HFF-Myc (cell line): ENCODE data around the gene WDR27.

Experiments used
- DNase-seq: peaks from one replicate; pipeline ENCODE4 v3.0.0-alpha.2; 2011; ENCODE audit warnings: low read depth; ENCODE audit errors: extremely low read depth
- H3K4me3 ChIP-seq: replicated peaks from 2 replicates; pipeline ENCODE4 v1.5.1; 2011; ENCODE audit warnings: low read depth, mild to moderate bottlenecking, control low read depth, low read length
- CTCF ChIP-seq: IDR thresholded peaks from 2 replicates; pipeline ENCODE4 v1.5.1; 2012; ENCODE audit warnings: mild to moderate bottlenecking, low read depth, low read length, control low read depth; ENCODE audit errors: missing control alignments

Gene WDR27

GRCh38 chr6:169498916-169499513 lies 202.8 kb downstream of the WDR27 start:
- DNase-seq = no peak
- no peak overlapping the region for H3K4me3 ChIP-seq
- TF ChIP-seq CTCF = no peak

DNA sequence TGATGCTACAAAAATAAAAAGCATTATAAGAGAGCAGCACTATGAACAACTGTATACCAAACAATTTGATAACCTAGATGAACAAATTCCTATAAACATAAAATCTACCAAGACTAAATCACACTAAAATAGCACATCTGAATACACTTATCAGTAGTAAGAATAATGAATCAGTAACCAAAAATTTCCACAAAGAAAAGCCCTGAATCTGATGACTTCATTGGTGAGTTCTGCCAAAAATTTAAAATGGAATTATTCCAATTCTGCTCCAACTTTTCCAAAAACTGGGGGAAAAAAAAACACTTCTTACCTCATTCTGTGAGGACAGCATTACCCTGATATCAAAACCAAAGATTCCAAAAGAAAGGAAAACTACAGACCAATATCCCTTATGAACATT lies 206.2 kb downstream of the WDR27 start:
- DNase-seq = no peak
- TF ChIP-seq CTCF = no peak
- no peak overlapping the region for H3K4me3 ChIP-seq

GRCh38 chr6:169494038-169494437 lies 207.8 kb downstream of the WDR27 start:
- no peak for TF ChIP-seq CTCF
- DNase-seq = no peak

GRCh38 chr6:169491482-169491881 lies 210.3 kb downstream of the WDR27 start:
- no peak overlapping the region for H3K4me3 ChIP-seq
- no peak for TF ChIP-seq CTCF
- DNase-seq = no peak

More at GRCh38 chr6:169494038-169494437, 207.8 kb downstream of the WDR27 start:
- H3K4me3 ChIP-seq = no peak overlapping the region

DNA sequence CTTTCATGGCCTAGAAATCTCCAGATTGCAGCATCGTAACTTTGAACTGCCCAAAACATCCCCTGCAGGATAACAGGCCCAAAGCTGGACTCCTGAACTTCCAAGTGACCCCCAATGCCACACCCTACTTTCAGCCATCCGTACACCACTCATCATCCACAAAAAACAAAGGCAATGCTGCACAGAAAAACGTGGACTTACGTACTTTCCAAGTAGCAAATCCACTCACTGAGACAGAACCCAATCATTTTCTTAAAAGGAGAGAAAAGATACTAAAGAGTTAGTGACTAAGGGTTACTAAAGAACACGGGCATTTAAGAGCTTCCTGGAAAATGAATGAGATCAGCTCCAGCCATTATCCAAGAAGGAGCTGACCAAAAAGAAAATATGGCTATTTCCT lies 211.0 kb downstream of the WDR27 start:
- H3K4me3 ChIP-seq = no peak overlapping the region
- DNase-seq = no peak
- no peak for TF ChIP-seq CTCF

DNA sequence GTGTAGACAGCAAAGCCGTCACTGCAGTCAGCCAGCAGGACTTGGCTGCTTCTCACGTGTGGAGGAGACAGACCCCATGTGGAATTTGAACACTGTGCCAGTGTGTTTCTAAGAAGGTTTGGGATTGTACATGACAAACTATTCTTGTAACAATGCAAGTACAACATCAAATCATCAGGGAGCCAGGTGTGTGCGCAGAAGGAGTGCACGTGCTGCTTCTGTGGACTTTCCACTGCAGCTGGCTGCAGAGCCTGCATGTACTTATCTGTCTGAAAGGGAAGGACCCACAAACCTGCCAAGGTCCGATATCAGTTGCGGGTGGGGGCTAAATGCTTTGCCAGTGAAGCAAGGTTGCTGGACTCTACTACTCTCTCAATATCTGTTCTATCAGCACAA lies 211.6 kb downstream of the WDR27 start:
- no peak for TF ChIP-seq CTCF
- no peak overlapping the region for H3K4me3 ChIP-seq
- no peak for DNase-seq
